Prostate gland (tissue), 2 donors: ENCODE measurements around the gene BPIFB1. TPM values are rescaled to one million over a fixed set of nuclear protein-coding genes. Genes with fewer than 3 reads are reported as not detected.

Experiments used
- DNase-seq: peaks from one replicate; pipeline ENCODE4 v3.0.0-alpha.2; 2019; ENCODE audit warnings: low spot score
- H3K27ac ChIP-seq, 2 donors: fragments of 200-600 bp; sonication (generic); 2 replicates each; pipeline ENCODE4 v1.5.1; 2017 to 2019
- H3K27me3 ChIP-seq: fragments of 200-600 bp; sonication (generic); replicated peaks from 2 replicates; pipeline ENCODE4 v1.5.1; 2019; ENCODE audit not compliant: insufficient read depth
- H3K36me3 ChIP-seq, 2 donors: fragments of 200-600 bp; sonication (generic); 1 replicate in 1 of 2; 2 replicates in 1 of 2; pipeline versions ENCODE4 v1.5.1 to v1.8.1; 2017 to 2019
- H3K4me1 ChIP-seq: fragments of 200-600 bp; sonication (generic); replicated peaks from 2 replicates; pipeline ENCODE4 v1.5.1; 2019
- H3K4me3 ChIP-seq, 2 donors: fragments of 200-600 bp; sonication (generic); 2 replicates each; pipeline ENCODE4 v1.5.1; 2017 to 2019
- H3K9me3 ChIP-seq: fragments of 200-600 bp; sonication (generic); 2 replicates; pipeline ENCODE4 v1.5.1; 2017
- CTCF ChIP-seq, 4 experiments: fragments of 200-600 bp in 2 of 4; fragments of 450-650 bp in 2 of 4; sonication (generic) in 2 of 4; IDR thresholded peaks; 1 replicate in 3 of 4; 2 replicates in 1 of 4; pipeline ENCODE4 v1.5.1; 2016 to 2019; ENCODE audit warnings: antibody characterized with exemption in 4 of 4, mild to moderate bottlenecking in 2 of 4, moderate library complexity in 2 of 4
- POLR2A ChIP-seq: fragments of 450-650 bp; IDR thresholded peaks from one replicate; pipeline ENCODE4 v1.6.1; 2016; ENCODE audit warnings: antibody characterized with exemption, mild to moderate bottlenecking
- POLR2AphosphoS5 ChIP-seq: sonication (generic); formaldehyde crosslinking; IDR thresholded peaks from one replicate; pipeline ENCODE4 v1.6.1; 2017; ENCODE audit warnings: antibody characterized with exemption
- WGBS: methylation state at CpG from one replicate; pipeline ENCODE4 v1.1.5; 2018; 5-methylcytosine and 5-hydroxymethylcytosine counted together
- intact Hi-C: fragments of 100-400 bp; cut with DNase I; formaldehyde crosslinking; loops from one replicate; pipeline ENCODE4 v1.14.2; 2022
- total RNA-seq, 2 donors: library from RNA; depleted of rRNA; stranded (reverse); fragments of >200 nt; gene quantifications; one replicate each; pipeline ENCODE4 v1.1.0, GENCODE V29; 2016

The BPIFB1 gene
- total RNA-seq, 2 donors from 2014 or later = 2.1 TPM; not detected in 1

- intact Hi-C loops = loop anchor here (5.0 kb wide), 2 partner anchors 402 to 512 kb away; no protein-coding TSS in a partner anchor
Observed at GRCh38 chr20:33304046-33304445, 21.0 kb downstream of the BPIFB1 start.

GRCh38 chr20:33305589-33306057 is 22.6 kb downstream of the BPIFB1 start:
- DNase-seq = no peak
- Histone ChIP-seq H3K27ac (no peak overlapping the region), H3K4me3 (no peak overlapping the region), H3K27me3 (no peaks in the 10 kb centered on the region), H3K9me3 (no peaks in the 10 kb centered on the region), H3K36me3 (no peaks in the 10 kb centered on the region), H3K4me1 (no peaks in the 10 kb centered on the region)
- WGBS = 53% methylated on average over 5 of the region's 5 CpGs
- no peak for TF ChIP-seq POLR2AphosphoS5
- TF ChIP-seq CTCF (IDR thresholded peaks at IDR 0.05) = no peak
- no peak for TF ChIP-seq POLR2A
- intact Hi-C loops = no loop called here

More at GRCh38 chr20:33304046-33304445, 21.0 kb downstream of the BPIFB1 start:
- Histone ChIP-seq H3K4me1 (no peaks in the 10 kb centered on the region), H3K9me3 (no peaks in the 10 kb centered on the region), H3K27me3 (no peaks in the 10 kb centered on the region), H3K4me3 (no peak overlapping the region), H3K27ac (no peak overlapping the region), H3K36me3 (no peaks in the 10 kb centered on the region)
- 81% methylated on average over 10 of the region's 10 CpGs for WGBS
- no peak for TF ChIP-seq POLR2AphosphoS5
- TF ChIP-seq CTCF (IDR thresholded peaks at IDR 0.05) = no peak
- TF ChIP-seq POLR2A = no peak
- DNase-seq = no peak

GRCh38 chr20:33306228-33306627 is 23.2 kb downstream of the BPIFB1 start:
- H3K4me3 ChIP-seq = no peak overlapping the region
- H3K36me3 ChIP-seq = no peaks in the 10 kb centered on the region
- H3K27me3 ChIP-seq = no peaks in the 10 kb centered on the region
- H3K4me1 ChIP-seq = no peaks in the 10 kb centered on the region
- no peak for DNase-seq
- H3K9me3 ChIP-seq = no peaks in the 10 kb centered on the region
- no peak overlapping the region for H3K27ac ChIP-seq
- intact Hi-C loops = no loop called here
- 85% methylated on average over 3 of the region's 3 CpGs for WGBS
- TF ChIP-seq CTCF (IDR thresholded peaks at IDR 0.05) = no peak
- TF ChIP-seq POLR2A = no peak
- no peak for TF ChIP-seq POLR2AphosphoS5

- Histone ChIP-seq H3K4me3 (no peak overlapping the region), H3K36me3 (no peaks in the 10 kb centered on the region), H3K4me1 (no peaks in the 10 kb centered on the region), H3K27me3 (no peaks in the 10 kb centered on the region), H3K9me3 (no peaks in the 10 kb centered on the region), H3K27ac (no peak overlapping the region)
- intact Hi-C loops = no loop called here
- TF ChIP-seq POLR2AphosphoS5 (no peak), CTCF (IDR thresholded peaks at IDR 0.05) (no peak), POLR2A (no peak)
- DNase-seq = no peak
- 60% methylated on average over 2 of the region's 2 CpGs for WGBS
Observed at GRCh38 chr20:33306807-33307206, 23.8 kb downstream of the BPIFB1 start.

- no peak for DNase-seq
- no peaks in the 10 kb centered on the region for H3K4me1 ChIP-seq
- H3K9me3 ChIP-seq = no peaks in the 10 kb centered on the region
- 93% methylated on average over 2 of the region's 2 CpGs for WGBS
- intact Hi-C loops = no loop called here
- H3K36me3 ChIP-seq = no peaks in the 10 kb centered on the region
- no peak overlapping the region for H3K4me3 ChIP-seq
- H3K27ac ChIP-seq = no peak overlapping the region
- no peaks in the 10 kb centered on the region for H3K27me3 ChIP-seq
- TF ChIP-seq POLR2A (no peak), POLR2AphosphoS5 (no peak), CTCF (IDR thresholded peaks at IDR 0.05) (no peak)
Observed at GRCh38 chr20:33308668-33309067, 25.7 kb downstream of the BPIFB1 start.
